Smooth muscle cell (in vitro differentiated cells): ENCODE results near the gene PTTG1IP. TPM values are rescaled to one million over a fixed set of nuclear protein-coding genes. Genes with fewer than 3 reads are reported as not detected.
A peak's percentile ranks its signal among the peaks of the same experiment; 100 is the strongest.

ENCODE experiments used
- DNase-seq: peaks from one replicate; lab custom pipeline; 2025; ENCODE audit not compliant: unreplicated experiment; lab: John Stamatoyannopoulos, UW
- H2AFZ ChIP-seq: fragments of 200-600 bp; sonication (generic); 2 replicates; pipeline ENCODE4 v1.6.0; 2016; ENCODE audit warnings: antibody characterized with exemption, low read depth, mild to moderate bottlenecking
- H3F3A ChIP-seq: fragments of 200-600 bp; sonication (generic); 2 replicates; pipeline ENCODE4 v1.6.0; 2017; ENCODE audit warnings: antibody characterized with exemption, low read depth
- H3K27ac ChIP-seq: fragments of 200-600 bp; sonication (generic); 2 replicates; pipeline ENCODE4 v1.5.1; 2016; ENCODE audit warnings: low read depth, mild to moderate bottlenecking
- H3K27me3 ChIP-seq: fragments of 200-600 bp; sonication (generic); 2 replicates; pipeline ENCODE4 v1.6.1; 2016; ENCODE audit warnings: low read depth, mild to moderate bottlenecking
- H3K36me3 ChIP-seq: fragments of 200-600 bp; sonication (generic); 2 replicates; pipeline ENCODE4 v1.5.1; 2016; ENCODE audit warnings: low read depth
- H3K4me1 ChIP-seq: fragments of 200-600 bp; sonication (generic); 2 replicates; pipeline ENCODE4 v1.5.1; 2016; ENCODE audit warnings: low read depth
- H3K4me2 ChIP-seq: fragments of 200-600 bp; sonication (generic); 2 replicates; pipeline ENCODE4 v1.6.0; 2016; ENCODE audit warnings: mild to moderate bottlenecking
- H3K4me3 ChIP-seq: fragments of 200-600 bp; sonication (generic); 2 replicates; pipeline ENCODE4 v1.5.1; 2016; ENCODE audit warnings: mild to moderate bottlenecking
- H3K79me2 ChIP-seq: fragments of 200-600 bp; sonication (generic); 2 replicates; pipeline ENCODE4 v1.6.0; 2016; ENCODE audit warnings: low read depth, mild to moderate bottlenecking
- H3K9ac ChIP-seq: fragments of 200-600 bp; sonication (generic); 2 replicates; pipeline ENCODE4 v1.6.0; 2016; ENCODE audit warnings: low read depth
- H3K9me3 ChIP-seq: fragments of 200-600 bp; sonication (generic); replicated peaks from 2 replicates; pipeline ENCODE4 v1.5.1; 2016; ENCODE audit warnings: low read depth
- H4K20me1 ChIP-seq: fragments of 200-600 bp; sonication (generic); 2 replicates; pipeline ENCODE4 v1.6.0; 2016; ENCODE audit warnings: low read depth
- CTCF ChIP-seq: fragments of 200-600 bp; sonication (generic); IDR thresholded peaks from 2 replicates; pipeline ENCODE4 v1.5.1; 2017; ENCODE audit warnings: borderline replicate concordance, mild to moderate bottlenecking, antibody characterized with exemption; ENCODE audit not compliant: insufficient read depth, poor library complexity, severe bottlenecking
- WGBS: methylation state at CpG from one replicate; pipeline ENCODE4 v1.1.7; 2016; ENCODE audit warnings: low lambda C conversion rate; 5-methylcytosine and 5-hydroxymethylcytosine counted together
- polyA plus RNA-seq: library from polyadenylated mRNA; unstranded; fragments of >200 nt; fragmentation: Nextera tagmentation; extraction: Ambion mirVana; gene quantifications from 2 replicates; pipeline ENCODE4 v1.2.1, GENCODE V29; 2016
- total RNA-seq: library from RNA; depleted of rRNA; stranded (reverse); fragments of >200 nt; gene quantifications from 2 replicates; pipeline ENCODE4 v1.2.3, GENCODE V29; 2014

The PTTG1IP gene
- total and polyA plus RNA-seq, 2 experiments from 2014 or later: 331 to 340 TPM

GRCh38 chr21:44801468-44802395 lies 71.8 kb downstream of the PTTG1IP start, which contains the start of gene UBE2G2:
Gene UBE2G2 (minus strand): TSS chr21:44801820. CDS start chr21:44801748, 72 bp downstream.
- H3K27ac ChIP-seq: peak within 1 kb of the TSS; percentile 15
- no peaks in the 10 kb centered on the region for H3K27me3 ChIP-seq
- peak within 1 kb of the TSS; percentile 98 for H3K4me2 ChIP-seq
- H3K36me3 ChIP-seq: peaks cover 3% of the 10 kb centered on the region
- no peaks in the 10 kb centered on the region for H3K9me3 ChIP-seq
- H2AFZ ChIP-seq: peak within 1 kb of the TSS; percentile 99
- H3K79me2 ChIP-seq: peaks cover 51% of the 10 kb centered on the region
- TF ChIP-seq CTCF: no peak
- H3K4me3 ChIP-seq: peak within 1 kb of the TSS; percentile 97
- DNase-seq: peak; percentile 42
- peak within 1 kb of the TSS; percentile 87 for H3K9ac ChIP-seq
- peaks cover 9% of the 10 kb centered on the region for H3F3A ChIP-seq
- H3K4me1 ChIP-seq: peaks cover 22% of the 10 kb centered on the region
- H4K20me1 ChIP-seq: peaks cover 34% of the 10 kb centered on the region
- under 1% methylated on average over 84 of the region's 97 CpGs for WGBS

GRCh38 chr21:44800971-44801467 lies 72.5 kb downstream of the PTTG1IP start:
- Histone ChIP-seq H3K4me1 (peaks cover 22% of the 10 kb centered on the region), H4K20me1 (peaks cover 39% of the 10 kb centered on the region), H3K27me3 (no peaks in the 10 kb centered on the region), H3K4me2 (peak overlapping the region; percentile 98), H3K9ac (peak overlapping the region; percentile 87), H3K4me3 (peak overlapping the region; percentile 97), H3K79me2 (peaks cover 58% of the 10 kb centered on the region), H3K9me3 (no peaks in the 10 kb centered on the region), H3K27ac (peak overlapping the region; percentile 15), H2AFZ (peak overlapping the region; percentile 99), H3K36me3 (peaks cover 3% of the 10 kb centered on the region), H3F3A (peaks cover 9% of the 10 kb centered on the region)
- TF ChIP-seq CTCF: no peak
- WGBS: 3% methylated on average over 17 of the region's 17 CpGs
- no peak for DNase-seq

GRCh38 chr21:44800103-44800502 lies 73.4 kb downstream of the PTTG1IP start:
- H3K9me3 ChIP-seq: no peaks in the 10 kb centered on the region
- no peak overlapping the region for H2AFZ ChIP-seq
- H3K27ac ChIP-seq: no peak overlapping the region
- H3K36me3 ChIP-seq: peaks cover 3% of the 10 kb centered on the region
- peaks cover 22% of the 10 kb centered on the region for H3K4me1 ChIP-seq
- no peaks in the 10 kb centered on the region for H3K27me3 ChIP-seq
- peak overlapping the region; percentile 98 for H3K4me2 ChIP-seq
- WGBS: 53% methylated on average over 12 of the region's 12 CpGs
- H3K79me2 ChIP-seq: peaks cover 67% of the 10 kb centered on the region
- peaks cover 9% of the 10 kb centered on the region for H3F3A ChIP-seq
- DNase-seq: no peak
- peak overlapping the region; percentile 97 for H3K4me3 ChIP-seq
- peak; percentile 33 for TF ChIP-seq CTCF
- no peak overlapping the region for H3K9ac ChIP-seq
- H4K20me1 ChIP-seq: peaks cover 47% of the 10 kb centered on the region
